Mesothelial cell of epicardium (in vitro differentiated cells): ENCODE measurements around the gene PIWIL4. TPM values are rescaled to one million over a fixed set of nuclear protein-coding genes. Genes with fewer than 3 reads are reported as not detected.
A peak's percentile ranks its signal among the peaks of the same experiment; 100 is the strongest.
"Not testable (repeated sequence)": the region's sequence is repeated elsewhere in the genome, so short reads cannot be mapped to it uniquely, and the experiment has no call there.

Experiments used
- DNase-seq, 2 experiments: peaks; one replicate each; pipeline ENCODE4 v3.0.0; 2021; ENCODE audit warnings: low spot score in 2 of 2; ENCODE audit not compliant: unreplicated experiment in 2 of 2
- H3K27ac Mint-ChIP-seq: 2 replicates; pipeline ENCODE4 v1.8.0; 2021; ENCODE audit warnings: mixed read lengths
- H3K27me3 Mint-ChIP-seq: 2 replicates; pipeline ENCODE4 v1.8.0; 2021; ENCODE audit warnings: low read depth, mixed read lengths
- H3K36me3 Mint-ChIP-seq: 2 replicates; pipeline ENCODE4 v1.8.0; 2021; ENCODE audit warnings: mixed read lengths
- H3K4me1 Mint-ChIP-seq: 2 replicates; pipeline ENCODE4 v1.8.0; 2021; ENCODE audit warnings: mixed read lengths
- H3K4me3 Mint-ChIP-seq: 2 replicates; pipeline ENCODE4 v1.8.0; 2021; ENCODE audit warnings: mild to moderate bottlenecking, moderate library complexity, mixed read lengths
- H3K9me3 Mint-ChIP-seq: 2 replicates; pipeline ENCODE4 v1.8.0; 2021; ENCODE audit warnings: mixed read lengths
- total RNA-seq: library from RNA; stranded (reverse); gene quantifications from 3 replicates; pipeline ENCODE4 v1.2.1, GENCODE V29; 2021
- TF ChIP-seq, protein P1 (sequence below): fragments of 200-600 bp; sonication (generic); IDR thresholded peaks from one replicate; pipeline ENCODE4 v1.5.0; 2021; ENCODE audit warnings: antibody characterized with exemption; ENCODE audit not compliant: unreplicated experiment

The PIWIL4 gene
- total RNA-seq, 1 donor from 2014 or later, result 4.9 TPM

DNA sequence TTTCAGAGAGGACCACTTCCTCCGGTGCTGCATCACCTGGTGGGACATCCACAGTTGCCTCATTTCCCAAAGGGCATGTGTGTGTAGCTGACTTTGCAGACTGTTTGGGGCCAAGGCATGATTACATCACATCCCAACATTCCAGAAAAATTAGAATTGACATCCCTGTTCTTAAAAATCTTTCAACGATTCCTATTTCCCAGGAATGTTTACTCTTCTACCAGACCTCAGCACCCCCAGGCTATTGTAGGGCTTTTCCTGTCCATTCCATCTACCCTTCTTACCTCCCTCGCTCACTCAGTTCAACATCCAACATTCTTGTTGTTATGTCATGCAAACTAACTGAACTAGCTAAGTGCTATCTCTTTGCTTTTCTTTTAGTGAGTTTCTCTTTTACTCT is 37.3 kb downstream of the PIWIL4 start:
- DNase-seq, result no peak
- TF ChIP-seq, protein P1, sequence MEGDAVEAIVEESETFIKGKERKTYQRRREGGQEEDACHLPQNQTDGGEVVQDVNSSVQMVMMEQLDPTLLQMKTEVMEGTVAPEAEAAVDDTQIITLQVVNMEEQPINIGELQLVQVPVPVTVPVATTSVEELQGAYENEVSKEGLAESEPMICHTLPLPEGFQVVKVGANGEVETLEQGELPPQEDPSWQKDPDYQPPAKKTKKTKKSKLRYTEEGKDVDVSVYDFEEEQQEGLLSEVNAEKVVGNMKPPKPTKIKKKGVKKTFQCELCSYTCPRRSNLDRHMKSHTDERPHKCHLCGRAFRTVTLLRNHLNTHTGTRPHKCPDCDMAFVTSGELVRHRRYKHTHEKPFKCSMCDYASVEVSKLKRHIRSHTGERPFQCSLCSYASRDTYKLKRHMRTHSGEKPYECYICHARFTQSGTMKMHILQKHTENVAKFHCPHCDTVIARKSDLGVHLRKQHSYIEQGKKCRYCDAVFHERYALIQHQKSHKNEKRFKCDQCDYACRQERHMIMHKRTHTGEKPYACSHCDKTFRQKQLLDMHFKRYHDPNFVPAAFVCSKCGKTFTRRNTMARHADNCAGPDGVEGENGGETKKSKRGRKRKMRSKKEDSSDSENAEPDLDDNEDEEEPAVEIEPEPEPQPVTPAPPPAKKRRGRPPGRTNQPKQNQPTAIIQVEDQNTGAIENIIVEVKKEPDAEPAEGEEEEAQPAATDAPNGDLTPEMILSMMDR, result no peak
- Mint-ChIP-seq H3K27ac (peak overlapping the region; percentile 28), H3K27me3 (no peaks in the 10 kb centered on the region), H3K9me3 (peaks cover 14% of the 10 kb centered on the region), H3K4me1 (peaks cover 21% of the 10 kb centered on the region), H3K4me3 (no peak overlapping the region), H3K36me3 (peaks cover 31% of the 10 kb centered on the region)

DNA sequence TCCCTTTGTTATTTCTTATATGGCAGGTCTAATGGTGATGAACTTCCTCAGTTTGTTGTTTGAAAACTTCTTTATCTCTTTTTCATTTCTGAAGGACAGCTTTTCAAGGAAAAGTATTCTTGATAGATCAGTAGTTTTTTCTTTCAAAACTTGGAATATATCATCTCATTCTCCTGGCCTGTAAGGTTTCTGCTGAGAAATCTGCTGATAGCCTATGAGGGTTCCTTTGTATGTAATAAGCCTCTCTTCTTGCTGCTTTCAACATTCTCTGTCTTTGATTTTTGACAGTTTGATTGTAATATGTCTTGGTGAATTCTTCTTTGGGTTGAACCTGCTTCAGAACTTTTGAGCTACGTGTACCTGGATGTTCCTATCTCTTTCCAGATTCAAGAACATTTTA is 46.0 kb downstream of the PIWIL4 start:
- Mint-ChIP-seq H3K27ac (no peak overlapping the region), H3K4me3 (no peak overlapping the region), H3K36me3 (peaks cover 64% of the 10 kb centered on the region), H3K4me1 (no peaks in the 10 kb centered on the region), H3K27me3 (no peaks in the 10 kb centered on the region), H3K9me3 (peaks cover 56% of the 10 kb centered on the region)
- no peak for DNase-seq
- TF ChIP-seq, protein P1, result no peak

DNA sequence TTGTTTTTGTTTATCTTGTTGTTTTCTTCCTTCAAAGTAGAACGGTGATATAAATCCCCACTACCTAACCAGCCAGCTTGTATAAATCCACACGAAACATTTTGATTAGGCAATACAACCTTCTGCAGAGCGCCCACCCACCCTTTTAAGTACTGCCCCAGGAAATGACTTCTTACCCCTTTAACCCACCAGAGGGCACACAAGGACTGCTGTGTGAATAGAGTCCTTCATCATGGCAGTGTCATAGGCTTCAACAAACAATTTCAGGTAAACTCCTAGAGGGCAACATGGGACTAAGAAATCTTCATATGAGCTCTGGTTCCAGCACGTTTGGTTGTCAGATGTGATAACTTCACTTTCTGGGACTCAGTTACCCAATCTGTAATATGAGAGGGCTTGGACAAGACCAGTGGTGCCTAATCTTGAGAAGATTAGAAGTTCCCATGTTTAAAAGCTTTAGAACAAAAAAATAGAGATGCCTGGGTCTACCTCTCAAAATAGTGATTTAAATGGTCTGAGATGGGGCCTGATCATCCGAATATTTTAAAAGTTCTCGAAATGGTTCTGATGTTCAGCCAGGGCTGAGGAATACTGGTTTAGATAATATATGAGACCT is 56.1 kb downstream of the PIWIL4 start:
- H3K27me3 Mint-ChIP-seq, result no peaks in the 10 kb centered on the region
- H3K9me3 Mint-ChIP-seq, result peaks cover 14% of the 10 kb centered on the region
- peaks cover 5% of the 10 kb centered on the region for H3K36me3 Mint-ChIP-seq
- H3K27ac Mint-ChIP-seq, result no peak overlapping the region
- TF ChIP-seq, protein P1, result peak; percentile 65
- H3K4me3 Mint-ChIP-seq, result no peak overlapping the region
- peaks cover 4% of the 10 kb centered on the region for H3K4me1 Mint-ChIP-seq
- DNase-seq, result peak; percentile 37 to 76

DNA sequence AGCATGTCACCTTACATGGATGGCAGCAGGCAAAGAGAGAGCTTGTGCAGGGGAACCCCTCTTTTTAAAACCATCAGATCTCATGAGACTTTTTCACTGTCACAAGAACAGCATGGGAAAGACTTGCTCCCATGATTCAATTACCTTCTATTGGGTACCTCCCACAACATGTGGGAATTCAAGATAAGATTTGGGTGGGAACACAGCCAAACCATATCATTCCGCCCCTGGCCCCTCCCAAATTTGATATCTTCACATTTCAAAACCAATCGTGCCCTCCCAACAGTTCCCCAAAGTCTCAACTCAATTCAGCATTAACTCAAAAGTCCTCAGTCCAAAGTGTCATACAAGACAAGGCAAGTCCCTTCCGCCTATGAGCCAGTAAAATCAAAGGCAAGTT is 58.3 kb downstream of the PIWIL4 start:
- H3K4me3 Mint-ChIP-seq, H3K36me3 Mint-ChIP-seq, H3K4me1 Mint-ChIP-seq, H3K27ac Mint-ChIP-seq, DNase-seq, H3K27me3 Mint-ChIP-seq: not testable (repeated sequence)
- H3K9me3 Mint-ChIP-seq, result peaks cover 20% of the 10 kb centered on the region

DNA sequence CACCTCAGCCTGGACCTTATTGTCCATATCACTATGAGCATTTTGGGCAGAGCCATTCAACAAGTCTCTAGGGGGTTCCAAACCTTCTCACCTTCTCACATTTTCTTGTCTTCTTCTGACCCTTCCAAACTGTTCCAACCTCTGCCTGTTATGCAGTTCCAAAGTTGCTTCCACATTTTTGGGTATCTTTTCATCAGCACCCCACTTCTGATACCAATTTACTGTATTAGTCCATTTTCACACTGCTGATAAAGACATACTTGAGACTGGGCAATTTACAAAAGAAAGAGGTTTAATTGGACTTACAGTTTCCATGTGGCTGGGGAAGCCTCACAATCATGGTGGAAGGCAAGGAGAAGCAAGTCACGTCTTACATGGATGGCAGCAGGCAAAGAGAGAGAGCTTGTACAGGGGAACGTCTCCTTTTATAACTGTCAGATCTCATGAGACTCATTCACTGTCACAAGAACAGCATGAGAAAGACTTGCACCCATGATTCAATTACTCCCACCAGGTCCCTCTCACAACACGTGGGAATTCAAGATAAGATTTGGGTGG is 59.9 kb downstream of the PIWIL4 start:
- H3K4me3 Mint-ChIP-seq, H3K4me1 Mint-ChIP-seq, DNase-seq, H3K27me3 Mint-ChIP-seq, H3K27ac Mint-ChIP-seq, H3K36me3 Mint-ChIP-seq: not testable (repeated sequence)
- peaks cover 20% of the 10 kb centered on the region for H3K9me3 Mint-ChIP-seq

DNA sequence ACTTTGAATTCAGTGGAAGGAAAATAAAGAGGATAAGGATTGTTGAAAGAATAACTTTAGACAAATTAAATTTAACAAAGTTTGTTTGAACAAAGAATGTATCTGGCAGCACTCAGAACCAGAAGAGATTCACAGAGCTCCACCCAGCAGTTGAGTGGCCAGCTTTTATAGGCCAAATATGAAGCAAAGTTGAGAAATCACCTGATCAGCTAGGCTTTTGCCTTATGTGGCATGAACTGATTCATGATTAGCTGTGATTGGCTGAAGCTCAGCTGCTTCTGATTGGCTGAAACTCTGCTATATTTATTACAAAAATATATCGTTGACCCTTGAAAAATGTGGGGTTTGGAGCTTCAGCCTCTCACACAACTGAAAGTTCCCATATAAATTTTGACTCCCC is 62.6 kb downstream of the PIWIL4 start:
- no peaks in the 10 kb centered on the region for H3K27me3 Mint-ChIP-seq
- TF ChIP-seq, protein P1, result no peak
- H3K4me3 Mint-ChIP-seq, result no peak overlapping the region

DNA sequence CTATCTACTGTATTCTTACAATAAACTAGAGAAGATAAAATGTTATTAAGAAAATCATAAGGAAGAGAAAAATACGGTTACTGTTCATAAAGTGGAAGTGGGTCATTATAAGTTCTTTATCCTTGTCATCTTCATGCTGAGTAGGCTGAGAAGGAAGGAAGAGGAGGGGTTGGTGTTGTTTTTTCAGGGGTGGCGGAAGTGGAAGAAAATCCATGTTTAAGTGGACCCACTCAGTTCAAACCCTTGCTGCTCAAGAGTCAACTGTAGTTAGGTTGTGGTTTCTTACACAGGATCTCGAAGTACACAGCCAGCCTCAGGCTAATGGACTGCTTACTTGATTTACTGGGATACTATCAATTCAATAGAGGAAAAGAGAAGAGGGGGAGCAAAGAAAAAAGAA is 63.1 kb downstream of the PIWIL4 start:
- DNase-seq, result no peak
- no peaks in the 10 kb centered on the region for H3K4me1 Mint-ChIP-seq

More for the DNA sequence above, 62.6 kb downstream of the PIWIL4 start:
- Mint-ChIP-seq H3K9me3 (peaks cover 20% of the 10 kb centered on the region), H3K27ac (no peak overlapping the region), H3K36me3 (peaks cover 5% of the 10 kb centered on the region), H3K4me1 (no peaks in the 10 kb centered on the region)
- no peak for DNase-seq

More for the DNA sequence above, 63.1 kb downstream of the PIWIL4 start:
- no peak overlapping the region for H3K4me3 Mint-ChIP-seq
- H3K27me3 Mint-ChIP-seq, result no peaks in the 10 kb centered on the region
- TF ChIP-seq, protein P1, result no peak
- peaks cover 5% of the 10 kb centered on the region for H3K36me3 Mint-ChIP-seq
- H3K27ac Mint-ChIP-seq, result no peak overlapping the region
- peaks cover 20% of the 10 kb centered on the region for H3K9me3 Mint-ChIP-seq
